ENCODE measurements around the gene KCNH1. TPM values are rescaled to one million over a fixed set of nuclear protein-coding genes. Genes with fewer than 3 reads are reported as not detected.

The KCNH1 gene
- total RNA-seq, 4 donors from 2014 or later: not detected

- no peak overlapping the region for H3K4me3 ChIP-seq (ENCODE audit: low read depth, poor library complexity, severe bottlenecking)
- DNase-seq (ENCODE audit: low spot score in 2 of 2): no peak
- TF ChIP-seq CTCF (IDR thresholded peaks at IDR 0.05): no peak
- no peak for TF ChIP-seq POLR2A (IDR thresholded peaks at IDR 0.05)
- intact Hi-C loops (cut with DNase I; ENCODE audit: low total_unique reads): no loop called here
- 97% methylated on average over 33 of the region's 33 CpGs for WGBS, 2 donors
Measured at GRCh38 chr1:210683403-210684047, 450.4 kb downstream of the KCNH1 start.

GRCh38 chr1:210681158-210681557 is 452.8 kb downstream of the KCNH1 start:
- TF ChIP-seq CTCF (IDR thresholded peaks at IDR 0.05): no peak
- TF ChIP-seq POLR2A (IDR thresholded peaks at IDR 0.05): no peak
- no peak overlapping the region for H3K4me3 ChIP-seq (ENCODE audit: low read depth, poor library complexity, severe bottlenecking)
- intact Hi-C loops (cut with DNase I; ENCODE audit: low total_unique reads): no loop called here
- DNase-seq (ENCODE audit: low spot score in 2 of 2): no peak
- WGBS, 2 donors: 91% methylated on average over 7 of the region's 7 CpGs

- TF ChIP-seq CTCF (IDR thresholded peaks at IDR 0.05) (no peak), POLR2A (IDR thresholded peaks at IDR 0.05) (no peak)
- DNase-seq (ENCODE audit: low spot score in 2 of 2): no peak
- no peak overlapping the region for H3K4me3 ChIP-seq (ENCODE audit: low read depth, poor library complexity, severe bottlenecking)
- intact Hi-C loops (cut with DNase I; ENCODE audit: low total_unique reads): no loop called here
- WGBS, 2 donors: 86 to 88% methylated on average over 3 of the region's 3 CpGs
Measured at GRCh38 chr1:210678306-210678705, 455.6 kb downstream of the KCNH1 start.

GRCh38 chr1:210677533-210677932 is 456.4 kb downstream of the KCNH1 start:
- WGBS, 2 donors: 75 to 89% methylated on average over 4 of the region's 4 CpGs
- intact Hi-C loops (cut with DNase I; ENCODE audit: low total_unique reads): no loop called here
- TF ChIP-seq POLR2A (IDR thresholded peaks at IDR 0.05) (no peak), CTCF (IDR thresholded peaks at IDR 0.05) (no peak)

GRCh38 chr1:210676539-210676938 is 457.4 kb downstream of the KCNH1 start:
- intact Hi-C loops (cut with DNase I; ENCODE audit: low total_unique reads): no loop called here
- TF ChIP-seq POLR2A (IDR thresholded peaks at IDR 0.05) (no peak), CTCF (IDR thresholded peaks at IDR 0.05) (no peak)
- DNase-seq (ENCODE audit: low spot score in 2 of 2): no peak
- H3K4me3 ChIP-seq (ENCODE audit: low read depth, poor library complexity, severe bottlenecking): no peak overlapping the region
- WGBS, 2 donors: 96 to 98% methylated on average over 3 of the region's 3 CpGs

More at GRCh38 chr1:210677533-210677932, 456.4 kb downstream of the KCNH1 start:
- no peak for DNase-seq (ENCODE audit: low spot score in 2 of 2)
- no peak overlapping the region for H3K4me3 ChIP-seq (ENCODE audit: low read depth, poor library complexity, severe bottlenecking)

- WGBS, 2 donors: 86 to 90% methylated on average over 3 of the region's 3 CpGs
- no peak overlapping the region for H3K4me3 ChIP-seq (ENCODE audit: low read depth, poor library complexity, severe bottlenecking)
- no peak for DNase-seq (ENCODE audit: low spot score in 2 of 2)
- intact Hi-C loops (cut with DNase I; ENCODE audit: low total_unique reads): no loop called here
- no peak for TF ChIP-seq POLR2A (IDR thresholded peaks at IDR 0.05)
- TF ChIP-seq CTCF (IDR thresholded peaks at IDR 0.05): no peak
Measured at GRCh38 chr1:210674151-210674550, 459.8 kb downstream of the KCNH1 start.

Data from lower leg skin (tissue), 4 donors.